ENCODE data around the gene DUSP7. TPM values are rescaled to one million over a fixed set of nuclear protein-coding genes. Genes with fewer than 3 reads are reported as not detected.

The DUSP7 gene
- polyA plus RNA-seq, 3 donors = 2.8 to 36.8 (median 3.9) TPM

DNA sequence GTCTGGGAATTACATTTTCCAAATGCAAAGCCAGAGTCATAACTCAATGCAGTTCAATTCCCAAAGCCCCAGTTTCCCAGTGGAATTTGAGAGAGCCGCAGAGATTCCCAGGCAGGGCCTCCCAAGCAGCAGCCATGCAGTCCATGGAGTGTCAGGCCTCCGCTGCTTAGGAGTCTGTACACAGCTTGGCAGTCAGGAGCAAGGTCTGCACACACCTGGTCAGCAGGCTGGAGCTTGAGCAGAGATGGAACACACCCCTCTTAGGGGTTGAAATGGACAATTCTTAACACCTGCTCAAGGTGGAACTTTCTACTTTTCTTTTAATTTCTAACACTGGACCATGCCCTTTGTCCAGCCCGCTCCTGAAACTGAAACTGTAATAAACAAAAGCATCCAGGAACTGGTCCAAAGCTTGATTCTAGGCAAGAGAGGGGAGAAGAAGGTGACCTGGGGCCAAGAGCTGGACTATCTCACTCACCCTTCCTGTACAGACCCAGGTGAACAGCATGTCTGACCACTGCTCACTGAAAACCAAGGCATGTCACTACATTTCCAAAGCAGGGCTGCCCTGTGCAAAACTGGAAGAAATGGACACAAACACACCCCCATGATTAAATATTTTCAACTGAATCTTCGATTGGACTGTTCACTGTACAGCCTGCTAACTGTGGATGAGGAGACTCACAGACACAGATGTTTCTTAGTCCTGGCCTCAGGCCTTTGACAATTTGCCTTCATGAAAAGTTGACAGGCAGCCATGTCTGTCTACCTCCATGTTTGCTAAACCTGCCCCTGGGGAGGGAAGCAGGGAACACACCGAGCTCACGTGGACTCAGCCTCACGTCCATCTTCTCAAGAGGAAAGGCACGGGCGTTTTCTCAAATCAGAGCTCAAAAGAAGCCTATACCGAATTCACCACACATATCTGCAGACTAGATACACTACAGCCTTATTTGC, 48.6 kb upstream of the DUSP7 start:
- H3K9me3 ChIP-seq (replicated peaks in 1 of 2; ENCODE audit: control insufficient read depth in 1 of 2, insufficient read depth in 1 of 2, low read length in 2 of 2) = no peaks in the 10 kb centered on the region
- DNase-seq = no peak
- Mint-ChIP-seq H3K27me3 (ENCODE audit: low read depth in 3 of 3) (peaks cover 0 to 3% (median 0%) of the 10 kb centered on the region in 3 donors), H3K27ac (peak overlapping the region in 2 of 7 donors; percentile 15 to 37), H3K4me3 (no peak overlapping the region), H3K9me3 (peaks cover 0 to 15% (median 7%) of the 10 kb centered on the region in 7 donors), H3K36me3 (peaks cover 29 to 49% of the 10 kb centered on the region in 2 donors), H3K4me1 (peaks cover 12% of the 10 kb centered on the region)
- peaks cover 13% of the 10 kb centered on the region in 2 donors for H3K4me1 ChIP-seq (ENCODE audit: control insufficient read depth in 1 of 2, insufficient read depth in 2 of 2, low read length in 2 of 2)
- H3K9ac ChIP-seq (ENCODE audit: insufficient read depth, low read length, poor library complexity, severe bottlenecking) = no peak overlapping the region
- H3K27ac ChIP-seq (ENCODE audit: low read depth in 1 of 2, low read length in 2 of 2) = no peak overlapping the region
- WGBS (ENCODE audit: insufficient coverage) = 98% methylated on average over 7 of the region's 10 CpGs
- TF ChIP-seq, protein P1, sequence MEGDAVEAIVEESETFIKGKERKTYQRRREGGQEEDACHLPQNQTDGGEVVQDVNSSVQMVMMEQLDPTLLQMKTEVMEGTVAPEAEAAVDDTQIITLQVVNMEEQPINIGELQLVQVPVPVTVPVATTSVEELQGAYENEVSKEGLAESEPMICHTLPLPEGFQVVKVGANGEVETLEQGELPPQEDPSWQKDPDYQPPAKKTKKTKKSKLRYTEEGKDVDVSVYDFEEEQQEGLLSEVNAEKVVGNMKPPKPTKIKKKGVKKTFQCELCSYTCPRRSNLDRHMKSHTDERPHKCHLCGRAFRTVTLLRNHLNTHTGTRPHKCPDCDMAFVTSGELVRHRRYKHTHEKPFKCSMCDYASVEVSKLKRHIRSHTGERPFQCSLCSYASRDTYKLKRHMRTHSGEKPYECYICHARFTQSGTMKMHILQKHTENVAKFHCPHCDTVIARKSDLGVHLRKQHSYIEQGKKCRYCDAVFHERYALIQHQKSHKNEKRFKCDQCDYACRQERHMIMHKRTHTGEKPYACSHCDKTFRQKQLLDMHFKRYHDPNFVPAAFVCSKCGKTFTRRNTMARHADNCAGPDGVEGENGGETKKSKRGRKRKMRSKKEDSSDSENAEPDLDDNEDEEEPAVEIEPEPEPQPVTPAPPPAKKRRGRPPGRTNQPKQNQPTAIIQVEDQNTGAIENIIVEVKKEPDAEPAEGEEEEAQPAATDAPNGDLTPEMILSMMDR (IDR thresholded peaks at IDR 0.05) = no peak
- no peak overlapping the region for H3K4me3 ChIP-seq (replicated peaks in 1 of 3; ENCODE audit: low read depth in 2 of 3, low read length in 3 of 3)
- H3K79me2 ChIP-seq (ENCODE audit: insufficient read depth, low read length) = no peaks in the 10 kb centered on the region
- intact Hi-C loops (cut with micrococcal nuclease) = no loop called here
- H2AFZ ChIP-seq (ENCODE audit: insufficient read depth, low read depth, low read length, poor library complexity, severe bottlenecking) = no peak overlapping the region
- no peaks in the 10 kb centered on the region for H4K20me1 ChIP-seq (ENCODE audit: insufficient read depth, low read length)
- no peak overlapping the region for H3K4me2 ChIP-seq (replicated peaks; ENCODE audit: extremely low read depth, low read length, poor library complexity, severe bottlenecking)
- no peaks in the 10 kb centered on the region for H3K27me3 ChIP-seq (ENCODE audit: control insufficient read depth in 2 of 2, insufficient read depth in 2 of 2, low read length in 2 of 2)
- H3K36me3 ChIP-seq (replicated peaks in 1 of 2; ENCODE audit: control insufficient read depth in 1 of 2, insufficient read depth in 2 of 2, low read length in 2 of 2) = peaks cover 0 to 24% of the 10 kb centered on the region in 2 donors

DNA sequence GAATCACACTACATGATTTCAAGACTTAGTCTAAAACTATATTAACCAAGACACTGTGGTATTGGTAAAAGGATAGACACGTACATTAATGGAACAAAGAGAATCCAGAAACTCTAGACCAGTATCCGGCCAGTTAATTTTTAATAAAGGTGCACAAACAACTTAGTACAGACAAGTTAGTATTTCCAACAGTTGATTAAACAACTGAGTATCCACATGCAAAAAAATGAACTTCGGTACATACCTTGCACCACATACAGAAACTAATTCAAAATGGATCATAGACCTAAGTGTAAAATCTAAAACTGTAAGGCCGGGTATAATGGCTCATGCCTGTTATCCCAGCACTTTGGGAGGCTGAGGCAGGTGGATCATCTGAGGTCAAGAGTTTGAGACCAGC, 46.6 kb upstream of the DUSP7 start:
- Mint-ChIP-seq H3K36me3 (peaks cover 31 to 53% of the 10 kb centered on the region in 2 donors), H3K27me3 (ENCODE audit: low read depth in 3 of 3) (peaks cover 0 to 3% (median 0%) of the 10 kb centered on the region in 3 donors), H3K9me3 (peaks cover 0 to 15% (median 7%) of the 10 kb centered on the region in 7 donors), H3K27ac (no peak overlapping the region), H3K4me1 (peaks cover 1% of the 10 kb centered on the region), H3K4me3 (no peak overlapping the region)
- Histone ChIP-seq H3K27me3 (ENCODE audit: control insufficient read depth in 2 of 2, insufficient read depth in 2 of 2, low read length in 2 of 2) (no peaks in the 10 kb centered on the region), H3K4me1 (ENCODE audit: control insufficient read depth in 1 of 2, insufficient read depth in 2 of 2, low read length in 2 of 2) (peaks cover 2% of the 10 kb centered on the region in 2 donors), H3K79me2 (ENCODE audit: insufficient read depth, low read length) (no peaks in the 10 kb centered on the region), H3K36me3 (replicated peaks in 1 of 2; ENCODE audit: control insufficient read depth in 1 of 2, insufficient read depth in 2 of 2, low read length in 2 of 2) (peaks cover 0 to 26% of the 10 kb centered on the region in 2 donors), H3K27ac (ENCODE audit: low read depth in 1 of 2, low read length in 2 of 2) (no peak overlapping the region), H3K9ac (ENCODE audit: insufficient read depth, low read length, poor library complexity, severe bottlenecking) (no peak overlapping the region), H3K4me3 (replicated peaks in 1 of 3; ENCODE audit: low read depth in 2 of 3, low read length in 3 of 3) (no peak overlapping the region), H4K20me1 (ENCODE audit: insufficient read depth, low read length) (no peaks in the 10 kb centered on the region), H3K9me3 (replicated peaks in 1 of 2; ENCODE audit: control insufficient read depth in 1 of 2, insufficient read depth in 1 of 2, low read length in 2 of 2) (no peaks in the 10 kb centered on the region), H3K4me2 (replicated peaks; ENCODE audit: extremely low read depth, low read length, poor library complexity, severe bottlenecking) (no peak overlapping the region), H2AFZ (ENCODE audit: insufficient read depth, low read depth, low read length, poor library complexity, severe bottlenecking) (no peak overlapping the region)
- TF ChIP-seq, protein P1 (IDR thresholded peaks at IDR 0.05) = no peak
- DNase-seq = no peak
- intact Hi-C loops (cut with micrococcal nuclease) = no loop called here
- WGBS (ENCODE audit: insufficient coverage) = 100% methylated on average over 1 of the region's 4 CpGs
